ENCODE results near the gene HPSE2. TPM values are rescaled to one million over a fixed set of nuclear protein-coding genes. Genes with fewer than 3 reads are reported as not detected.

Gene HPSE2
- total and polyA plus RNA-seq, 2 of the 13 experiments (the other 11 are each of a cell fraction or from before 2014, with no cell fraction given) = 0.01 TPM; not detected in 1

DNA sequence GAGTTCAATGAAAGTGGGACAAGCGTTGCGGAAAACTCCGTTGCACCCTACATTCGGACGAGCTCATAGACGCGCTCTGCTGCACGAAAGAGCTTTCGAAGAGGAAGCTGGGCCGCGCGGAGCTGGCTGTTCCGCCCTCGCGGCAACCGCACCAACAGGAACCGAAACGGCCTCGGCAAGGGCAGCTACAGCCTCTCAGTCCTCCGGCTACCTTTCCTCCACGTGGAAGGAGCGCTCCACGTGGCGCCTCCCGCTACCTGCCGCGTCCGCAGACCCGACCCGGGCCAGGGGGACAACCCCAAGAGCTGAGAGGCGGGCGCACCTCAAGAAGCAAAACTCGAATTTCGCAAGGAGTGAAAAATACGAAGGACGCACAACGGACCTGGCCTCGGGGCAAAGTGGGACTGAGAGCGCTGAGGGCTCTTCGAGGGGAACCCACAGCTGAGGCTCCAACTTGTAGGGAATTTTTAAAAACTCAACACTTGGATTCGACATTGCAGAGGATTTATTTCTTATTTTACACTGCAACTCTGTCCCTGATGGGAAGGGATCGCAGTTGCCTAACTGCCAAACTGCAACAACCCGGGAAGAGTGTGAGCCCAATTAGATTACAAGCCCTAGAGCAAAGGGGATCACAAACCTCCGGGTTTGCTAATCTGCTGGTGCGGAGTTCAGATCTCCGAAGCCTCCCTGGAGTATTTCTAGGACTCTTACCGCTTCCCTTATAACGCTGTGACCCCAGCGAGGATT is 1.4 kb downstream of the HPSE2 start:
- BruUV-seq (replicated peaks) = no TSS peak
- peaks cover 8 to 57% of the 10 kb centered on the region in 2 experiments for H3K27me3 ChIP-seq (ENCODE audit: control insufficient read depth in 1 of 2, insufficient read depth in 2 of 2, low read length in 2 of 2)
- H3K9ac ChIP-seq (ENCODE audit: insufficient read depth, low read depth, low read length) = no peak overlapping the region
- no peak for FAIRE-seq
- no peak overlapping the region for H3K27ac ChIP-seq (ENCODE audit: extremely low read length, insufficient read depth, low read length)
- no peaks in the 10 kb centered on the region for H3K4me1 ChIP-seq (ENCODE audit: insufficient read depth, low read length)
- intact Hi-C loops (cut with micrococcal nuclease; ENCODE audit: unreplicated experiment) (no loop called here), in situ Hi-C loops (cut with HindIII; ENCODE audit: extremely low pct_ligation_motif_present, low pct_unique_long_range_greater_than_20kb) (no loop called here)
- TF ChIP-seq RARG (CRISPR knock-in tag; IDR thresholded peaks at IDR 0.05; ENCODE audit: low read depth) (no peak), TBX3 (IDR thresholded peaks at IDR 0.05; ENCODE audit: borderline replicate concordance) (no peak), SATB2 (CRISPR knock-in tag; IDR thresholded peaks at IDR 0.05) (no peak), PAX8 (CRISPR knock-in tag; IDR thresholded peaks at IDR 0.05; ENCODE audit: borderline replicate concordance) (no peak), PAF1 (CRISPR knock-in tag; IDR thresholded peaks at IDR 0.05) (no peak), SNAPC2 (CRISPR knock-in tag; IDR thresholded peaks at IDR 0.05) (no peak), ZNF629 (CRISPR knock-in tag; conservative IDR thresholded peaks at IDR 0.05) (no peak), ZBTB8A (CRISPR knock-in tag; IDR thresholded peaks at IDR 0.05; ENCODE audit: borderline replicate concordance, low read depth) (no peak), U2AF2 (IDR thresholded peaks at IDR 0.05; ENCODE audit: low read depth, low read length) (no peak), ZKSCAN1 (IDR thresholded peaks at IDR 0.05; ENCODE audit: low read length) (no peak), ZKSCAN8 (CRISPR knock-in tag; IDR thresholded peaks at IDR 0.05; ENCODE audit: borderline replicate concordance) (no peak), TCF7L2 (IDR thresholded peaks at IDR 0.05; ENCODE audit: low read depth, low read length) (no peak), HDAC2 (CRISPR knock-in tag; IDR thresholded peaks at IDR 0.05) (no peak)
- TF ChIP-seq, protein P1, sequence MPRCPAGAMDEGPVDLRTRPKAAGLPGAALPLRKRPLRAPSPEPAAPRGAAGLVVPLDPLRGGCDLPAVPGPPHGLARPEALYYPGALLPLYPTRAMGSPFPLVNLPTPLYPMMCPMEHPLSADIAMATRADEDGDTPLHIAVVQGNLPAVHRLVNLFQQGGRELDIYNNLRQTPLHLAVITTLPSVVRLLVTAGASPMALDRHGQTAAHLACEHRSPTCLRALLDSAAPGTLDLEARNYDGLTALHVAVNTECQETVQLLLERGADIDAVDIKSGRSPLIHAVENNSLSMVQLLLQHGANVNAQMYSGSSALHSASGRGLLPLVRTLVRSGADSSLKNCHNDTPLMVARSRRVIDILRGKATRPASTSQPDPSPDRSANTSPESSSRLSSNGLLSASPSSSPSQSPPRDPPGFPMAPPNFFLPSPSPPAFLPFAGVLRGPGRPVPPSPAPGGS (CRISPR knock-in tag; IDR thresholded peaks at IDR 0.05) = no peak
- TF ChIP-seq, protein P2, sequence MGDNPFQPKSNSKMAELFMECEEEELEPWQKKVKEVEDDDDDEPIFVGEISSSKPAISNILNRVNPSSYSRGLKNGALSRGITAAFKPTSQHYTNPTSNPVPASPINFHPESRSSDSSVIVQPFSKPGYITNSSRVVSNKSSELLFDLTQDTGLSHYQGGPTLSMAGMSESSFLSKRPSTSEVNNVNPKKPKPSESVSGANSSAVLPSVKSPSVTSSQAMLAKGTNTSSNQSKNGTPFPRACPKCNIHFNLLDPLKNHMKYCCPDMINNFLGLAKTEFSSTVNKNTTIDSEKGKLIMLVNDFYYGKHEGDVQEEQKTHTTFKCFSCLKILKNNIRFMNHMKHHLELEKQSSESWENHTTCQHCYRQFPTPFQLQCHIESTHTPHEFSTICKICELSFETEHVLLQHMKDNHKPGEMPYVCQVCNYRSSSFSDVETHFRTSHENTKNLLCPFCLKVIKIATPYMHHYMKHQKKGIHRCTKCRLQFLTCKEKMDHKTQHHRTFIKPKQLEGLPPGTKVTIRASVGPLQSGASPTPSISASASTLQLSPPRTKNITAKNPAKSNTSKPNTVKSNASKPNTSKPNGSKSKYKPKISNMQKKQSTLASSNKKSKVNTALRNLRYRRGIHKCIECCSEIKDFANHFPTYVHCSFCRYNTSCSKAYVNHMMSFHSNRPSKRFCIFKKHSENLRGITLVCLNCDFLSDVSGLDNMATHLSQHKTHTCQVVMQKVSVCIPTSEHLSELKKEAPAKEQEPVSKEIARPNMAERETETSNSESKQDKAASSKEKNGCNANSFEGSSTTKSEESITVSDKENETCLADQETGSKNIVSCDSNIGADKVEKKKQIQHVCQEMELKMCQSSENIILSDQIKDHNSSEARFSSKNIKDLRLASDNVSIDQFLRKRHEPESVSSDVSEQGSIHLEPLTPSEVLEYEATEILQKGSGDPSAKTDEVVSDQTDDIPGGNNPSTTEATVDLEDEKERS (CRISPR knock-in tag; IDR thresholded peaks at IDR 0.05) = no peak
- no peaks in the 10 kb centered on the region for H3K36me3 ChIP-seq (replicated peaks in 1 of 2; ENCODE audit: control insufficient read depth in 1 of 2, insufficient read depth in 2 of 2, low read length in 2 of 2)
- no peak; the same call in 2 of the 3 replicates for ATAC-seq
- H4K20me1 ChIP-seq (ENCODE audit: insufficient read depth, low read length) = no peaks in the 10 kb centered on the region
- no peaks in the 10 kb centered on the region for H3K9me3 ChIP-seq (ENCODE audit: low read length)
- H3K79me2 ChIP-seq (ENCODE audit: insufficient read depth, low read length) = no peaks in the 10 kb centered on the region
- 33% methylated on average over 39 of the region's 49 CpGs for WGBS (ENCODE audit: low lambda C conversion rate)
- no peak overlapping the region for H2AFZ ChIP-seq (ENCODE audit: low read length)
- ChIA-PET CTCF (ENCODE audit: low intra/inter-chr PET ratio, low total read pairs) (no interaction called here), POLR2A (no interaction called here)
- DNase-seq (ENCODE audit: low spot score) = no peak
- no peak overlapping the region for H3K4me3 ChIP-seq (replicated peaks in 1 of 3; ENCODE audit: insufficient read depth in 1 of 3, low read depth in 2 of 3, low read length in 3 of 3)
- H3K4me2 ChIP-seq (ENCODE audit: low read depth, low read length) = no peak overlapping the region
